NCI-H446 (cell line): ENCODE data around the gene GBA2.

ENCODE experiments used
- DNase-seq, 2 experiments: peaks; one replicate each; lab custom pipeline; 2025; lab: John Stamatoyannopoulos, UW

GBA2 gene

GRCh38 chr9:35738186-35738585 lies 10.8 kb downstream of the GBA2 start:
- DNase-seq, result no peak

GRCh38 chr9:35737143-35737542 lies 11.9 kb downstream of the GBA2 start:
- DNase-seq, result no peak

GRCh38 chr9:35736201-35736633 lies 12.8 kb downstream of the GBA2 start:
- peak; percentile 54 to 64 for DNase-seq

GRCh38 chr9:35734096-35734495 lies 14.9 kb downstream of the GBA2 start:
- DNase-seq, result no peak

GRCh38 chr9:35732800-35733541 lies 16.1 kb downstream of the GBA2 start:
- DNase-seq, result peak in 1 of 2 experiments; percentile 25

GRCh38 chr9:35732185-35732799 lies 16.7 kb downstream of the GBA2 start, which contains the start of the genes CREB3 and TLN1:
CREB3 (plus strand) TSS chr9:35732666; CDS start chr9:35732773, 107 bp downstream.
TLN1 (minus strand) TSS chr9:35732195; CDS start chr9:35725694, 6,501 bp downstream.
- DNase-seq, result peak; percentile 96 to 98

GRCh38 chr9:35731415-35732184 lies 17.4 kb downstream of the GBA2 start:
- no peak for DNase-seq

GRCh38 chr9:35730486-35730854 lies 18.6 kb downstream of the GBA2 start:
- no peak for DNase-seq

GRCh38 chr9:35729700-35730485 lies 19.1 kb downstream of the GBA2 start:
- peak; percentile 39 to 48 for DNase-seq

GRCh38 chr9:35729101-35729500 lies 19.9 kb downstream of the GBA2 start:
- no peak for DNase-seq

GRCh38 chr9:35728041-35728971 lies 20.7 kb downstream of the GBA2 start:
- no peak for DNase-seq

GRCh38 chr9:35727676-35728040 lies 21.4 kb downstream of the GBA2 start:
- no peak for DNase-seq

- no peak for DNase-seq
Observed at GRCh38 chr9:35726931-35727330, 22.1 kb downstream of the GBA2 start.

GRCh38 chr9:35725362-35725761 lies 23.7 kb downstream of the GBA2 start:
- DNase-seq, result no peak

GRCh38 chr9:35723908-35724307 lies 25.1 kb downstream of the GBA2 start:
- no peak for DNase-seq

GRCh38 chr9:35723426-35723825 lies 25.6 kb downstream of the GBA2 start:
- DNase-seq, result no peak

GRCh38 chr9:35719546-35719945 lies 29.5 kb downstream of the GBA2 start:
- DNase-seq, result no peak

GRCh38 chr9:35718721-35719511 lies 30.1 kb downstream of the GBA2 start:
- DNase-seq, result no peak

GRCh38 chr9:35717132-35717870 lies 31.7 kb downstream of the GBA2 start:
- no peak for DNase-seq
